Stimulated activated CD4-positive, alpha-beta T cell treated with anti-CD3 and anti-CD28 coated beads, Interleukin-2, amount 100 ng/mL, for 4 hours (primary cell): ENCODE measurements around the gene ZDHHC17.

Experiments
- DNase-seq: peaks from one replicate; pipeline ENCODE4 v3.0.0-alpha.2; 2020; ENCODE audit warnings: low read depth

Gene ZDHHC17

DNA sequence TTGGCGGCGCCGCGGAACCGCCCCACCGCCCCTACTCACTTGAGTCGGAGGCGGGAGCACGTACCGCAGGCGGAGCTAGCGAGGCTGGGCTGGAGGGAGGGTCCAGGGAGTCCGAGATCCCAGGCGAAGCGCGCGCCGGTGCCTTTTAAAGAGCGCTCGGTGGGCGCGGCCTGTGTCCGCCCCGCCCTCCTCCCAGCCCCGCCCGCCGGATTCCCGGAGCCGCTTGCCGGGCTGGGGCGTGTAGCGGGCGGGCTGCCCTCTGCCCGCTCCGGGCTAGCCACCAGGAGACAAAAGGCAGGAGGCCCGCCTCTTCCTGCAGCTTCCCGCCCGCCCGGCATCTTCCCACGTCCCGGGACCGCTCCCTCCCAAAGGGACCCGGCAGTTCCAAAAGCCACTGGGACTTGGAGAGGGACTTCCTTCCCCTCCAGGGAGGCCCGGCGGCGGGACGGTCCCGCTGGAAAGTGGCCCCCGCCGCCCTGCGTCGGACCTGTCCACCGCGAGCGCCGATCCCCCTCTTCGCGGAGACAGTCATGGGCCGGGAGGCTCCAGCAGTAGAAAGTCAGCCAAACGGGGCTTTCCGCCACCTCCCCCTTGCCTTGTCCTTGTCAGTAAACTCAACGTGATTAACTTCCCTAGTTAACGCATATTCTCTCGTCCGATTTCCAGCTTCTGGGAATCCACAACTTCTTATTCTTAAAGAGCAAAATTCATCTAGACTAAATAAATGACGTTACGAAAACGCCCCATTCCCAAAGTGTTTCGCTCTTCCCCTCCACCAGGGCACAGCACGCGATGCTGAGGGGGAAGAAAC is 115.2 kb downstream of the ZDHHC17 start, which contains the start of gene CSRP2:
TSS of gene CSRP2 (minus strand) at position 121 of the 811 bp plus-strand sequence. CDS start 12,759 bp downstream, outside the sequence.
- peak; percentile 40 for DNase-seq

DNA sequence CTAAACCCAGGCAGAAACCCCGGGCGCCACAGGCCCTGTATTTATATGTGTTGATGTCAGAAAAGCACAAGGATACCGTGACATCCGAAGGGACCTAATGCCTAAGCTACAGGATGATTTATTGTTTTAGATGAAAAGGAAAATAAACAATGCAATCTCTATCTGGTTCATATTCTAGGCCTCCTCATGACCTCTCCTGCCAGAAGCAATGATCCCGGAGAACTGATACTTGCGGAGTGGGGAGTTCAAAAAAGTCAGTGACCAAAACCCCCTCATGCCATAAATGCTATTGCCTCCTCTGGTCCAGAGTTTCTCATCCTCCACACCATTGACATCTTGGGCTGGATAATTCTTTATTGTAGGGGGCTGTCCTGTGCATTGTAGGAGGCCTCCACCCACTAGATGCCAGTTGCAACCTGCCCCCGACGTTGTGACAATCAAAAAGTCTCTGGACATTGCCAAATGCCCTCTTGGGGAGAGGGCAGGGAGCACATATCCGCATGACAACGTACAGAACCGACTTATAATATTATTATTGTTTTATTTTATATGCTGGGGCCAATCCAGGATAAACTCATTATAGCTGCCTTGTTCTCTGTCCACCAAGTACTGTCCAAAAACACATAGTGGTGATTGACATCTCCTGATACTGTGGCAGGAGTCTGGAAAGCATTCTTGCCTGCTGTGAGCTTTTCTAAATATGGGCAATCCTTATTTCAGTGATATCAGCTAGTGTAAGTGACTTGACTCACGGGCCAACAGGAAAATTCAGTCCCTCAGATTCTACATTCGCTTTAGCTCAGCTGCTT is 116.0 kb downstream of the ZDHHC17 start:
- DNase-seq = no peak

DNA sequence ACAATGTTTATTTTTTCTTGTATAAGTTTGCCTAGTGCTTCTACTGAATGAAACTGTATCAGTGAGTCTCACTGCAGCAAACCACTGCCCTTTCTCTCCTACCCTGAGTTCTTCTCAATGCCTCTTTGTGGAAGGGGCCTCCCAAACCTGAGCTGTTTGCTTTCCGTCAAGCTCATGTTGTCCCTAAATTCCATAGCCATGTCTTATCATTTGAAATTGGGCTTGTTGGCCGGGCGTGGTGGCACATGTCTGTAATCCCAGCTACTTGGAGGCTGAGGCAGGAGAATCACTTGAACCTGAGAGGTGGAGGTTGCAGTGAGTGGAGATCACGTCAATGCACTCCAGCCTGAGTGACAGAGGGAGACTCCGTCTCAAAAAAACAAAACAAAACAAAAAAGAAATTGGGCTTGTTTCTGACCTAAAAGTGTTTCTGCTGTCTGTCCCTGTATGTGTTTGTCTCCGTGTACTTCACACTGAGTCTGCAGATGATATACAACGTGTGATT is 116.7 kb downstream of the ZDHHC17 start:
- DNase-seq = no peak

DNA sequence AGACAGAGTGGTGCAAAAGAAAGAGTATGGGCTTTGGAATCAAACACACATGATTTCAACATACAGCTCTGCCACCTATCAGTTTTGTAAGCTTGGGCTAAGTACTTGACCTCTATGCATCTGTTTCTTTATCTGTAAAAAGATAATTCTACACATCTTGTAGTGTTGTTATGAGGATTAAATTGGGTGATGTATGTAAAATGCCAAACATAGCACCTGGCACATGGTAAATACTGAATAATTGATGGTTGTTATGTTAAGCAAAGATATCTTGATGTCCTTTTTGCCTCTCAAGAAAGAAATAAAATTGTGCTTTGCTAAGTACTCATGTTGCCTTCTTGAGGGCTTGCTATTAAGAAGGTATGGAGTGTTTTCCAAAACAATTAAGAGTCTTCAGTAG is 117.2 kb downstream of the ZDHHC17 start:
- DNase-seq = no peak

DNA sequence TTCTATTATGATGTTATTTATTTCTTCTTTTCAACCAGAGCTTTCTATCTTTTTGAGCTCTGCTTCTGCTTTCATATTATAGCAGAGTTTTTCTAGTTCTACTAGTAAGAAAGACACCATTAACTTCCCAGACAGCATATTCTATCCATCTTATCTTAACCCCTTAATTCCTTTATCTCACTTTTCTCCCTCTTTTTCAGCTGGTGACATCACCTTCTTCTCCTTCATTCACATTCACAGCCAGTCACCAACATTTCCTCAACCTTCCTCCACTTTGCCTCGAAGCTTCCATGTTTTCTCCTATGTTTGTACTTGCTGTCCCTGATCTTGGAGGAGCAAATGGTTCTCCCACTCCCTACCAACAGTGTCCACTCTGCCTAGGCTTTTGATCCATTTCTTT is 118.5 kb downstream of the ZDHHC17 start:
- no peak for DNase-seq

GRCh38 chr12:76883151-76883550 is 119.2 kb downstream of the ZDHHC17 start:
- DNase-seq = no peak

DNA sequence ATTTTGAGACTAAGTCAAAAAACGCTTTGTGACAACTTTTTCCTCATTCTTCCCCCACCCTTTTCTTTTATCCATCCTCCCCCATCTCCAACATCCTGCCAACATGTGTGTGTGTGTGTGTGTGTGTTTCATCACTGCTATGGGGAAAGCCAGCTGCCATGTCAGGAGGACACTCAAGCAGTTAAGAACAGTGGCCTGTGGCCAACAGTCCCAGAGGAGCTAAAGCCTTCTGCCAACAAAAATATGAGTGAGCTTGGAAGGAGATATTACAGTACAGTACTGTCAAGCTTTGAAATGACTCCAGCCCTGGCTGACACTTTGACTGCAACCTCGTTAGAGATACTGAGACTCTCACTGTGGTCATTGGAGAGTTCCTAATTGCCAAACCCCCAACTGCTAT is 119.9 kb downstream of the ZDHHC17 start:
- DNase-seq = no peak

DNA sequence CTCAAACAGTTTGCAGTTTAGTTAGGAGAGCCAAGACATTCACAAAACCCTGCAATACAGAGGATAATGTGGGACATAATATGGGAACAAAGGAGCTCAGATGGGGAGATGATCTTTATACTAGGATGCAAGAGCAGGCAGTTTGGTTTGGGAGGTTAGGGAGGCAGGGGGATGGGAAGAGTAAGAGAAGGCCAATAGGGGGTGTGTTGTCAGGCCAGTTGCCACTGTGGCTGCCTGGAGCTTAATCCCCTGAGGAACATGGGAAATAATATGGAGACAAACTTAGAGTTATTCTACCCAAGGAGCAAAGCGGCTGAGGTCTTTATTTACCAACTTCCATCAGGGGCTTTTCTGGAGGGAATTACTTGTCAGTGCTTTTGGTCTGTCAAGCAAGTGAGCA is 124.9 kb downstream of the ZDHHC17 start:
- no peak for DNase-seq

DNA sequence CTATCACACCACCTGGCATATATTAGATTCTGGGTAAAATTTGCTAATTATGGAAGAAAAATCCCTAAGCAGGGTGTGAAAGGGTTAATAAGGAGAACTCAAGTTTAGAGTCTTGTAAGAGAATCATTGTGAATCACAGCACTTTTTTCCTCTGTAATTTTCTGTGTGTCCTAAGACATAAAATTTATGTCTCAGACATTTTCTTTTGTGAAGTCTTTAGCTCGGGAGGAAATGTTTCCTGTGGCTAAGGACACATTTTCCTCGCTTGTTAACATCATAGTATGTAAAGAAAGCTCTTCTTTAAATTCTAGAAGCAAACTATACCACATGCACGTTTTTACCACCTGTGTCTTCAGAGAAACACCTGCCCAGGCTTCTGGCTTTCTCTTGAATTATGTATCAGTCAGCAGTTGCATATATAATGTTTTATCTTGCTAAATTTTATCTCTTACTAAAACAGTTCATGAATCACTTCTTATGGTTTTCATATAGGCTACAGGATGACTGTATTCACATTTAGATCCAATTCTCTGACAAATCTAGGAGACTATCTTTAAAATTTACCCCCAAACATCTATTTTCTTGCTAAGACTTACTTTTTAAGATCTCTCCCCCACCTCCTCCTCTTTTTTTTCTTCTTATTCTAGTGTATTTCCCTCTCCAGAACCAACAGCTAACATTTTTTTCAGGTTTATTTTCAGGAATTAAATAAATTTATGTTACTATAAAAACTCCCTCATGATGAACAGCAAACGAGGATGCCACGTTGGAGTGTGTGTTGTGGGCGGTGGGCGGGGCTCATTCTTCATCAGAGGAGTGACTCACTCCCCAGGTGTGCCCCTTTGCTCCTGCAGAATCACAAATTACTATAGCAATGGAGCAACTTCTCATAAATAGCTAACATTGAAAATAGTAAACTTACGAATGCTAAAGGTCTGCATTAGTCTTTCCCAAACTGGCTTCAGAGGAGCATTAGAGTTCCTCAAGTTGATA is 126.5 kb downstream of the ZDHHC17 start:
- DNase-seq = peak; percentile 65

GRCh38 chr12:76891609-76892008 is 127.7 kb downstream of the ZDHHC17 start:
- no peak for DNase-seq

DNA sequence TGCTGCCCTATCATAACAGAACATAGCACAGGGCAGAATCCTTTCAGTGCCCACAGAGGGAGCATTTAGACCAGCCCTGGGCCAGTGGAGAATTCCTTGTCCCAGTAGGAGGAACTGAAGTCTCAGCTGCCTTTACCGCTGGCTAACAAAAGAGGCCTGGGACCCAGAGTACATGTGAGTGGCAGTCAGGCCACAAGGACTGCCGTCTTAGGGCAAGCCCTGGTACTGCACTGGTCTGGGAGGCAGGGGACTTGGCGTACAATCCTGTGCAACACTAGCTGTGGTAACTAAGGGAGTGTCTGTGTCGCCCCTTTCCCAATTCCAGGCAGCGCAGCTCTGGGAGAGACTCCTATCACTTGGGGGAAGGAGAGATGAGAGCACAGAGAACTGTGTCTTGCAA is 131.9 kb downstream of the ZDHHC17 start:
- DNase-seq = no peak

GRCh38 chr12:76896274-76896673 is 132.4 kb downstream of the ZDHHC17 start:
- no peak for DNase-seq

DNA sequence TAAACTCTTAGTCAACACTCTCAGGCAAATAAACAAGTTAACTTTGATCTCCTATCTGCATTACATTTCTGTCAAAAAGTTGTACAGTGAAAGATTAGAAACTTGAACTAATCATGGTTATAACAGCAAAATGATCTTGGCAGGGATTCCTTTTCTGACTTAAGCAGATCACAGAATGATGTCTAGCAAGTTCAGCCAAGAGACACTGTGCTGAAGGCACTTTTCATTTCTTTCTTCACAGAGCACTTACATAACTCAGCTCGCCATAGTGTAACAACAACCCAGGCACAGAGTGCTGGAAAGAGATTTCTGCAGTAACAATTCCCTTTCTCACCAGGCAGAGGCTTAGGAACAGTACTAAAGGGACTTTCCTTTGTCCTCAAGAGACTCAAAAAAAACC is 134.5 kb downstream of the ZDHHC17 start:
- DNase-seq = no peak

GRCh38 chr12:76899522-76899921 is 135.6 kb downstream of the ZDHHC17 start:
- no peak for DNase-seq

DNA sequence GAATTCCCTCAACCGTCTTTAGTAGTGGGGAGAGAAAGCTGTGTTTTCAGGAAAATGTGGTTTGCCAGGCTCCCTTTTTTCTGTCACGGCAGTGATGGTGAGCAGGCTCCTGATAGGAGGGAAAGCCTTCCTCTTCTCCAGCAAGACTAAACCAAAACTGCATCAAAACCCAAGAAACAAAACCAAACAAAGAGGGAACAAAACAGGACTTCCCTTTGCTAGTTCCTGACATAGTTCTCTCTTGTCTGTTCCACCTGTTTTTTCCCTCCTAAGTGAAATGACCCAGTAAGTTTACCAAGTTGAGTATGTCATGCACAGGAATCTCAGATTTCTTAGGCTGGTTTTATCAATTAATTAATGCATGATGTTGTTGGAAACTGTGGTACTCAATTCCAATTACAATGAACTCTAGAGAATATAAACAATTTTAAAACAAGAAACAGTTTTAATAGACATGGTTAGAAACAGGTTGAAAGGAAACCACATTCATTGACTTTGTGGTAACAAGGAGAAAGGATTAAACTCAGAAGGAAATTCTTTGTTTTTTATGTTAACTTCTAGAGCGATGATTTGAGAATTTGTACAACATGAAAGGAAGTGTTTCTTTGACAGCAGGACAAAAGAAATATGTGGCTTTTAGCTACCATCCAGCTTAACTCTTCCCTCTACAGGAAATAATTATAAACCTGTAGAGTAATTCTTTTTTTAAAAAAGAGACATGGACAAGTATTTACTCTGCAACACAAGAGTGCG is 137.9 kb downstream of the ZDHHC17 start:
- no peak for DNase-seq
